Measurements from ENCODE around the gene TSPAN18.
A peak's percentile ranks its signal among the peaks of the same experiment; 100 is the strongest.

The TSPAN18 gene

DNA sequence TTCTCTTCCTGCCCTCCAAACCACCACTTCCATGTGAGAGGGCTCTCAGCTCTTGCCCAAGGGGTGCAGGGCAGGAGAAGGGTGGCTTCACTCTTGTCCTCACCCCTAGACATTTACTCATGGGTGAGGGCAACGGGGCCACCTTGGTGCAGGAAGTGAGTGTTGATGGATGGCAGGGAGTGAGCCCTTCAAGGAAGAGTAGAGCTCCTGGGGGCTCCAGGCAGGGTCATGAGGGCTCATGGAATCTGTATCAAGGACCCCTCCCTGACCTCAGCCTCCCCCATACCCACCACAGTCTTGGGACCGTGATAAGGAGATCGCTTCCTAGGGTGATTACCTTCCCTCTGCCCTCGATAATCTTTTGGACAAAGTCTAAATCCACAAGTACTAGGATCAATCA lies 37.8 kb downstream of the TSPAN18 start:
- no peak for DNase-seq (ENCODE audit: low read depth)
- no peak for TF ChIP-seq CTCF (conservative IDR thresholded peaks at IDR 0.05; ENCODE audit: low read length)
- no peak overlapping the region for H3K4me3 ChIP-seq (ENCODE audit: low read length)

DNA sequence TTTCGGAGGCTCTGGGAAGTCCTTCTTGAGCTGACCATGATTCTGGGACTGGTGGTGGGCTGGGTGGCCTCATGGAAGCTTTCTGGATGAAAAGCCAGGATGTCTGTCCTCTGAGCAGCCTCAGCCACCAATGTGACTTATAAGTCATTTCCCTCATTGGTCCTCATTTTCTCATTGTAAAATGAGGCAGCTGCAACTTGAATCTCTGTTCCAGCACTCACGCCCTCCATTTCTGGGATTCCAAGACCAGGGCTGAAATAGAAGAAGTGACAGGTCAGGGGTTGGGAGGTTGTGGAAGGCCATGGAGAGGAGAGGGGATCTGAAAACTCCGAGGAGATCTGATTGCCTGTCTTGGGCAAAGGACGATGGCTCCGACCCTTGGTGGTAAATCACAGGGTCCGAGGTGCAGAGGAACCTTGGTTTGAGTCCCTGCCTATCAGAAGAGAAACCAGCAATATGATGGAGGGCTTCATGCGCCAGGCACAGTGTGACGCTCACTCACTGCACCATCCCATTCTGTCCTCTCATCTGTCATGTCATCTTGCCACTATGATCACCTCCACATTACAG lies 38.3 kb downstream of the TSPAN18 start:
- TF ChIP-seq CTCF (conservative IDR thresholded peaks at IDR 0.05; ENCODE audit: low read length) = no peak
- no peak for DNase-seq (ENCODE audit: low read depth)
- no peak overlapping the region for H3K4me3 ChIP-seq (ENCODE audit: low read length)

DNA sequence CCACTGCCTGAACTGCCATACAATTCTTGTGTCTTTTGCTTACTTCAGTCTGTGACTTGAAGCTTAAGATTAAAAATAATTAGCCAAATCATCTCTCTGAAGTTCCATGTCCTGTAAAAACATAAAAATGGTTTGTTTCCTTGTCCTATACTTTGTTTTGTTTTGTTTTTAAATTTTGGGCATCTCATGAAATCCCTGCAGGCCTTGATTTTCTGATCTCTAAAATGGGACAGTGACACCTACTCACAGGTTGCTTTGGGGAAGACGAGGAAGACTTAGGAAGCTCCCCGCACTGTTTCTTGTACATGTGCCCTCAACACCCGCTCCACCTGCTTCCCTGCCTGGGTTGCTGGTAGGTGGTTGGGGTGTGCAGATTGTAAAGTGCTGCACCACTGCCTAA lies 38.9 kb downstream of the TSPAN18 start:
- DNase-seq (ENCODE audit: low read depth) = no peak
- no peak for TF ChIP-seq CTCF (conservative IDR thresholded peaks at IDR 0.05; ENCODE audit: low read length)
- H3K4me3 ChIP-seq (ENCODE audit: low read length) = no peak overlapping the region

DNA sequence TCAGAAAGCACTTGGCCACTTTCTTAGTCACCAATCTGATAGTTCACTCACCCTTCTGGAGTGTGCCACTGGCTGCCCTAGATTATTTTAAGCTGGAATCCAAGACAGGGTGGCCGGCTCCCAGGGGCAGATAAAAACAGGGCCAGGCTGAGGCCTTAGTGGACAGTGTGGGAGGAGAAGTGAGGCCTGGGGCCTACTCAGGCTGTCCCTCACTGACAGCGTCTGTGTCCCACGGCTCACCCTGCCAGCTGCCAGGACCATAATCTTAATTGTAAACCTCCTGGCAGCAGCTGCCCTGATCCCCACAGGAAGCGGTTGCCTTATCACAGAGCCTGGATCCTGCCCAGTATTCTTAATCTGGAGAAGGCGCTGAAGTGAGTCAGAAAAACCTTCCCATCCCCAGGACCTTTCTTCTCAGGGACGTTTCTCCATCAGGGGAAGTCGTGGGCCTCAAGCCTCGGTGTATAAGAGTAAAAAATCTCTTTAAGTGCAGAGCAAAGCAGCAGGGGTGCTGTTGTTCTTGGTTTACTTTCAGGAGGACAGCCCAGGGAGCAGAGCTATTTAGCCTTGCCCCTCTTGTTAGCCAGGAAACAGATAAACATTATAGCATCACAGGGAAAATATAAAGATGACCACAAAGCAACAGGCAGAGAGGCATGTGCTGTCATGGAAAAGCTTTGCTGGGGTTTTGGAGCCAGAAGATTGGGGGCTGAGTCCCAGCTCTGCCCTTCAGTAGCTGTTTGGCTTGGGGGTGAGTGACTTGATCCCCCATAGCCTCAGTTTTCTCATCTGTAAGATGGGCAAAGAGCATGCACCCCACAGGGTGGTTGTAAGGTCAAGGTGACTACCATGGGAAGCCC lies 39.6 kb downstream of the TSPAN18 start:
- peak; percentile 59 for DNase-seq (ENCODE audit: low read depth)
- TF ChIP-seq CTCF (conservative IDR thresholded peaks at IDR 0.05; ENCODE audit: low read length) = no peak; the same call in 1 of the 2 replicates
- H3K4me3 ChIP-seq (ENCODE audit: low read length) = no peak overlapping the region

DNA sequence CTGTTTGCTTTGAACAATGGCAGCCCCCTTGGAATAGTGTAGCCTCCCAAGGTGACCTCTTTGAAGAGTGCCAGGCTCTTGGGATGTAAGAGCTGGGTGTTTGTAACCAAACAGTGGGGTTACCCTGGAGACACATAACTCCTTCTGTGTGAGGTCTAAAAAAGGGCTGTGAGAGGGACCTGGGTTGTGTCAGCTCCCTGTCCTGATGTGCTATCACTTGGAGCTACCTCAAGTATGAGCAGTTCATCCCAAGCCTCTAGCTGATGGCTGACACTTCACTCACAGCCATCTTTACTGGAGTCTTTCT lies 40.2 kb downstream of the TSPAN18 start:
- no peak overlapping the region for H3K4me3 ChIP-seq (ENCODE audit: low read length)
- no peak for TF ChIP-seq CTCF (conservative IDR thresholded peaks at IDR 0.05; ENCODE audit: low read length)
- peak; percentile 60 for DNase-seq (ENCODE audit: low read depth)

DNA sequence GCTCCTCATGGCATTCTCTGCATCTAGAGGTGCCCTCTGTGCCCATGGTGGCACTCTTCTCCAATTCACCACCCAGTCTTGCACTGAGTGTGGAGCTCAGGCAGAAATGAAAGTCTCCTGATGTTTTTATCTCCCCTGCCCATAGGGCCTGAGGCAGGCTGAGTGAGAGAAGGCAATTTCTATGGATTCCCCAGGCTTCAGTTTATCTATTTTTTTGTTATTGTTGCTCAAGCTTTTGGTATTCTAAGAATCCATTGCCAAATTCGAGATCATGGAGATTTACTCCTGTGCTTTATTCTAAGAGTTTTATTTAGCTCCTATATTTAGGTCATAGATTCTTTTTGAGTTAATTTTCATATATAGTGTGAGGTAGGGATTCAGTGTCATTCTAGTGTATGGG lies 40.7 kb downstream of the TSPAN18 start:
- DNase-seq (ENCODE audit: low read depth) = peak; percentile 66
- TF ChIP-seq CTCF (conservative IDR thresholded peaks at IDR 0.05; ENCODE audit: low read length) = no peak
- no peak overlapping the region for H3K4me3 ChIP-seq (ENCODE audit: low read length)

DNA sequence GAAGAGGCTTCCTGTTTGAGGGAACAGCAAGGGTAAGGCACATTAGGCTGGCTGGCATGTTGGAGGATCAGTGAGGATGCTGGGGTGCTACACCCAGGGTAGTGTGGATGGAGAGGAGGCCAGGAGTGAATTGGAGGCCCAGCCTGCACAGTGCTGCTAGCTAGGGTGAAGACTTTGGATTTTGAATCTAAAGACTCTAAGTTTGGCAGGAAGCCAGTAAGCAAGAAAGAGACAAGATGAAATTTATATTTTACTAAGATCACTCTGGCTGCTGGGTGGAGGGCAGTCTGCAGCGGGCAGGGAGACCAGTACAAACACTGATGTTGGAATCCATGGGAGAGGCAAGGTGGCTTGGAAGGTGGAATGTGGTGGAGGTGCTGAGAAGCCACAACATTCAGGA lies 43.6 kb downstream of the TSPAN18 start:
- no peak for TF ChIP-seq CTCF (conservative IDR thresholded peaks at IDR 0.05; ENCODE audit: low read length)
- DNase-seq (ENCODE audit: low read depth) = no peak
- H3K4me3 ChIP-seq (ENCODE audit: low read length) = no peak overlapping the region

Data from AG10803 (cell line).